Prostate gland (tissue), 2 donors: Measurements from ENCODE around the gene ALS2CL. TPM values are rescaled to one million over a fixed set of nuclear protein-coding genes. Genes with fewer than 3 reads are reported as not detected.

Source experiments
- DNase-seq: peaks from one replicate; pipeline ENCODE4 v3.0.0-alpha.2; 2019; ENCODE audit warnings: low spot score
- H3K27ac ChIP-seq, 2 donors: fragments of 200-600 bp; sonication (generic); 2 replicates each; pipeline ENCODE4 v1.5.1; 2017 to 2019
- H3K27me3 ChIP-seq: fragments of 200-600 bp; sonication (generic); replicated peaks from 2 replicates; pipeline ENCODE4 v1.5.1; 2019; ENCODE audit not compliant: insufficient read depth
- H3K36me3 ChIP-seq, 2 donors: fragments of 200-600 bp; sonication (generic); 1 replicate in 1 of 2; 2 replicates in 1 of 2; pipeline versions ENCODE4 v1.5.1 to v1.8.1; 2017 to 2019
- H3K4me1 ChIP-seq: fragments of 200-600 bp; sonication (generic); replicated peaks from 2 replicates; pipeline ENCODE4 v1.5.1; 2019
- H3K4me3 ChIP-seq, 2 donors: fragments of 200-600 bp; sonication (generic); 2 replicates each; pipeline ENCODE4 v1.5.1; 2017 to 2019
- H3K9me3 ChIP-seq: fragments of 200-600 bp; sonication (generic); 2 replicates; pipeline ENCODE4 v1.5.1; 2017
- CTCF ChIP-seq, 4 experiments: fragments of 200-600 bp in 2 of 4; fragments of 450-650 bp in 2 of 4; sonication (generic) in 2 of 4; IDR thresholded peaks; 1 replicate in 3 of 4; 2 replicates in 1 of 4; pipeline ENCODE4 v1.5.1; 2016 to 2019; ENCODE audit warnings: antibody characterized with exemption in 4 of 4, mild to moderate bottlenecking in 2 of 4, moderate library complexity in 2 of 4
- POLR2A ChIP-seq: fragments of 450-650 bp; IDR thresholded peaks from one replicate; pipeline ENCODE4 v1.6.1; 2016; ENCODE audit warnings: antibody characterized with exemption, mild to moderate bottlenecking
- POLR2AphosphoS5 ChIP-seq: sonication (generic); formaldehyde crosslinking; IDR thresholded peaks from one replicate; pipeline ENCODE4 v1.6.1; 2017; ENCODE audit warnings: antibody characterized with exemption
- WGBS: methylation state at CpG from one replicate; pipeline ENCODE4 v1.1.5; 2018; 5-methylcytosine and 5-hydroxymethylcytosine counted together
- intact Hi-C: fragments of 100-400 bp; cut with DNase I; formaldehyde crosslinking; loops from one replicate; pipeline ENCODE4 v1.14.2; 2022
- total RNA-seq, 2 donors: library from RNA; depleted of rRNA; stranded (reverse); fragments of >200 nt; gene quantifications; one replicate each; pipeline ENCODE4 v1.1.0, GENCODE V29; 2016

Gene ALS2CL
- total RNA-seq, 2 donors from 2014 or later: 8.1 to 18.9 TPM

DNA sequence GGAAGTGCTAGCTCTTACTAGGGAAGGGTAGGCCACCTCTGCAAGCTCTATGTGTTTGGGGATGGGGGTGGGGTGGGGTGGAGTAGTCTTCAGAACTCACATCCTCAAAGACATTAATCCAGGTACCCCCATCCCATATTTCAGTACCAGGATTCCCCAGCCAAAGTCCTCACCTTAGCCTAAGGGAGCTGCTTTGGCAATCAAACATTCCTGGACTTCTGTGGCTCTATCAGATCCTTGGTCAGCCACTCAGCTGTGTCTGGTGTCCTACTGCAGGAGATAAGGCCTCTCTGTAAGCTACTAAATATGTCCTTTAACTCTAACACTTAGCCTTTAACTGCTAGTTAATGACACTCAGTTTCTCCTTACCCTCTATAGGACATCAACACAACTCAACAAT is 54.3 kb downstream of the ALS2CL start:
- intact Hi-C loops: no loop called here
- Histone ChIP-seq H3K27ac (no peak overlapping the region), H3K4me3 (no peak overlapping the region), H3K4me1 (no peaks in the 10 kb centered on the region), H3K27me3 (no peaks in the 10 kb centered on the region), H3K9me3 (no peaks in the 10 kb centered on the region), H3K36me3 (no peaks in the 10 kb centered on the region)
- no peak for DNase-seq
- TF ChIP-seq CTCF (IDR thresholded peaks at IDR 0.05) (no peak), POLR2A (no peak), POLR2AphosphoS5 (no peak)

DNA sequence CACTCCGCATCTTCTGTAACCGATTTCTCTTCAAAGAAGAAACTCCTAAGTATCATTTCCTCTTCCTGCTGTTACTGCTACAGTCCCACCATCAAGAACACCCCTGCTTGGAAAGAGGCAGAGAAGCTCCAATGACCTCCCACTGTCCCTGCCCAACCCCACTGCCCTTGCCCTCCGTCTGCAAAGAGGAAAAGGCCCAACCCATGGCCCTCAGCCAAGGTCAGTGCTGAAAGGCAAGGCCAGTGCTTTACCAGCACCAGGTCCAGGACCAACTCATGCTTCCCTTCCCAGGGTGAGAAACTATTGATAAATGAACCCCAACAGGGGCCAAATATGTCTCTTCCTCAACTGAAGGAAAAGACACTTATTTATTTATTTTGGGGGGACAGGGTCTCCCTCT is 58.6 kb downstream of the ALS2CL start:
- intact Hi-C loops: no loop called here
- H3K27me3 ChIP-seq: no peaks in the 10 kb centered on the region
- no peaks in the 10 kb centered on the region for H3K36me3 ChIP-seq
- no peak overlapping the region for H3K27ac ChIP-seq
- TF ChIP-seq CTCF (IDR thresholded peaks at IDR 0.05): no peak
- no peak for TF ChIP-seq POLR2A
- TF ChIP-seq POLR2AphosphoS5: no peak
- no peaks in the 10 kb centered on the region for H3K9me3 ChIP-seq
- WGBS: 81% methylated on average over 3 of the region's 3 CpGs
- DNase-seq: no peak
- H3K4me3 ChIP-seq: no peak overlapping the region
- H3K4me1 ChIP-seq: no peaks in the 10 kb centered on the region

DNA sequence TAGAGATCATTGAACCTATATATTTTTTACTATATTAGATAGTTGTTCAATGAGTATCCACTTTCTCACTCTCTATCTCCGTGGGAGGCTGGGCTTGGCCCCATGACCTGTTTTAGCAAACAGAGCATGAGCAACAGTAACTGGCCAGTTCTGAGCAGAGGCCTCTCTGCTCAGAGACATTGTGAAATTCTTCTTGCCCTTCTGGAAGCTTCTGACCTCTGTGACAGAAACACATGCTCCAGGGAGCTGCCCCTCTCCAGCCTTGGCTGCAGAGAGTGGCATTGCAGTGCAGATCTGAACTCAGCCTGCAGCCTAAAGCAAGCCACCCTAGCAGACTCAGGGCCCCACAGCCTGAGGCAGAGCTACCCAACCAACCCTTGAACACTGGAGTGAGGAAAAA is 60.7 kb downstream of the ALS2CL start:
- Histone ChIP-seq H3K36me3 (no peaks in the 10 kb centered on the region), H3K27ac (no peak overlapping the region), H3K27me3 (no peaks in the 10 kb centered on the region), H3K4me1 (no peaks in the 10 kb centered on the region), H3K4me3 (no peak overlapping the region), H3K9me3 (no peaks in the 10 kb centered on the region)
- intact Hi-C loops: no loop called here
- DNase-seq: no peak
- WGBS: 68% methylated on average over 1 of the region's 1 CpG
- TF ChIP-seq CTCF (IDR thresholded peaks at IDR 0.05): no peak
- no peak for TF ChIP-seq POLR2AphosphoS5
- no peak for TF ChIP-seq POLR2A

- DNase-seq: peak; percentile 57
- H3K4me3 ChIP-seq: no peak overlapping the region
- no peaks in the 10 kb centered on the region for H3K36me3 ChIP-seq
Observed at GRCh38 chr3:46629551-46630517, 63.6 kb downstream of the ALS2CL start.

More at GRCh38 chr3:46629551-46630517, 63.6 kb downstream of the ALS2CL start:
- intact Hi-C loops: loop anchor here (2.0 to 5.0 kb wide), 2 partner anchors 63 to 141 kb away; partner anchors contain the start of gene LRRC2
- Histone ChIP-seq H3K27ac (peak overlapping the region in 1 of 2 donors; percentile 49), H3K4me1 (no peaks in the 10 kb centered on the region), H3K27me3 (no peaks in the 10 kb centered on the region), H3K9me3 (no peaks in the 10 kb centered on the region)
- 9% methylated on average over 36 of the region's 36 CpGs for WGBS
- TF ChIP-seq CTCF (IDR thresholded peaks at IDR 0.05): peak; percentile 71 to 96 (median 82)
- TF ChIP-seq POLR2A: no peak
- TF ChIP-seq POLR2AphosphoS5: peak; percentile 36
